HEK293 (cell line): ENCODE measurements around the gene ITSN1.

ENCODE experiments used
- CTCF ChIA-PET: fragments of 350-600 bp; formaldehyde crosslinking; extraction: SDS; loops from one replicate; lab custom pipeline; 2021; ENCODE audit warnings: antibody characterized with exemption; lab: Yijun Ruan, JAX
- POLR2A ChIA-PET: fragments of 300-600 bp; formaldehyde crosslinking; extraction: SDS; loops from one replicate; lab custom pipeline; 2020; ENCODE audit warnings: antibody characterized with exemption, inconsistent platforms; lab: Yijun Ruan, JAX
- H3K27ac ChIP-seq: fragments of 200-500 bp; sonication (Bioruptor generic); 2 replicates; pipeline ENCODE4 v1.5.1; 2014; ENCODE audit warnings: low read depth, low read length, control low read depth, inconsistent platforms; ENCODE audit errors: extremely low read depth
- H3K36me3 ChIP-seq, 2 experiments: fragments of 200-500 bp in 1 of 2; sonication (Bioruptor generic) in 1 of 2; 1 replicate in 1 of 2; 2 replicates in 1 of 2; pipeline ENCODE4 v1.5.1; 2014 to 2017; ENCODE audit warnings: inconsistent platforms in 2 of 2, low read length in 2 of 2; ENCODE audit not compliant: control insufficient read depth in 2 of 2, insufficient read depth in 1 of 2
- H3K4me1 ChIP-seq: fragments of 200-500 bp; sonication (Bioruptor generic); 2 replicates; pipeline ENCODE4 v1.5.1; 2014; ENCODE audit warnings: mild to moderate bottlenecking, low read length, inconsistent platforms; ENCODE audit not compliant: control insufficient read depth, insufficient read depth
- H3K4me3 ChIP-seq: 2 replicates; pipeline ENCODE4 v1.5.1; 2011; ENCODE audit warnings: low read depth, mild to moderate bottlenecking, control low read depth, low read length, moderate library complexity
- H3K9me3 ChIP-seq: fragments of 200-500 bp; sonication (Bioruptor generic); 2 replicates; pipeline ENCODE4 v1.5.1; 2014; ENCODE audit warnings: low read depth, low read length, inconsistent platforms; ENCODE audit not compliant: control insufficient read depth, insufficient read depth
- KLF1 ChIP-seq: fragments of 450-650 bp; formaldehyde crosslinking; IDR thresholded peaks from 2 replicates; pipeline ENCODE4 v1.5.1; 2016; ENCODE audit warnings: missing biosample characterization, missing genetic modification characterization
- KLF9 ChIP-seq: fragments of 450-650 bp; formaldehyde crosslinking; IDR thresholded peaks from 2 replicates; pipeline ENCODE4 v1.5.1; 2016; ENCODE audit warnings: missing biosample characterization, missing genetic modification characterization, low read depth
- SP2 ChIP-seq: fragments of 450-650 bp; formaldehyde crosslinking; IDR thresholded peaks from 2 replicates; pipeline ENCODE4 v1.5.1; 2016; ENCODE audit warnings: missing biosample characterization, missing genetic modification characterization
- WT1 ChIP-seq: fragments of 450-650 bp; formaldehyde crosslinking; IDR thresholded peaks from 2 replicates; pipeline ENCODE4 v1.5.1; 2016; ENCODE audit warnings: missing biosample characterization, missing genetic modification characterization
- ZNF148 ChIP-seq: fragments of 450-650 bp; formaldehyde crosslinking; IDR thresholded peaks from 2 replicates; pipeline ENCODE4 v1.5.0; 2017; ENCODE audit warnings: missing biosample characterization, missing genetic modification characterization, borderline replicate concordance
- ZNF174 ChIP-seq: fragments of 450-650 bp; formaldehyde crosslinking; IDR thresholded peaks from 2 replicates; pipeline ENCODE4 v1.5.0; 2017; ENCODE audit warnings: missing biosample characterization, mild to moderate bottlenecking, missing genetic modification characterization
- ZNF214 ChIP-seq: fragments of 450-650 bp; formaldehyde crosslinking; IDR thresholded peaks from 2 replicates; pipeline ENCODE4 v1.5.1; 2017; ENCODE audit warnings: missing biosample characterization, mild to moderate bottlenecking, missing genetic modification characterization, borderline replicate concordance
- ZNF26 ChIP-seq: fragments of 450-650 bp; formaldehyde crosslinking; IDR thresholded peaks from 2 replicates; pipeline ENCODE4 v1.5.1; 2016; ENCODE audit warnings: missing biosample characterization, missing genetic modification characterization
- ZNF354C ChIP-seq: fragments of 450-650 bp; formaldehyde crosslinking; IDR thresholded peaks from 2 replicates; pipeline ENCODE4 v1.5.1; 2016; ENCODE audit warnings: missing biosample characterization, missing genetic modification characterization, low read depth, borderline replicate concordance
- ZNF404 ChIP-seq: fragments of 450-650 bp; formaldehyde crosslinking; IDR thresholded peaks from 2 replicates; pipeline ENCODE4 v1.5.1; 2017; ENCODE audit warnings: missing biosample characterization, missing genetic modification characterization
- ZNF473 ChIP-seq: fragments of 450-650 bp; formaldehyde crosslinking; IDR thresholded peaks from 2 replicates; pipeline ENCODE4 v1.5.1; 2017; ENCODE audit warnings: missing biosample characterization, missing genetic modification characterization
- ZNF513 ChIP-seq: fragments of 450-650 bp; IDR thresholded peaks from 2 replicates; pipeline ENCODE4 v1.5.1; 2018; ENCODE audit warnings: missing biosample characterization, missing genetic modification characterization
- ZNF529 ChIP-seq: fragments of 450-650 bp; formaldehyde crosslinking; IDR thresholded peaks from 2 replicates; pipeline ENCODE4 v1.5.1; 2017; ENCODE audit warnings: missing genetic modification characterization, missing biosample characterization; ENCODE audit not compliant: insufficient replicate concordance
- ZNF580 ChIP-seq: fragments of 450-650 bp; formaldehyde crosslinking; IDR thresholded peaks from 2 replicates; pipeline ENCODE4 v1.5.1; 2016; ENCODE audit warnings: missing biosample characterization, missing genetic modification characterization
- ZNF639 ChIP-seq: fragments of 450-650 bp; formaldehyde crosslinking; IDR thresholded peaks from 2 replicates; pipeline ENCODE4 v1.5.1; 2016; ENCODE audit warnings: missing biosample characterization, missing genetic modification characterization
- ZNF664 ChIP-seq: fragments of 450-650 bp; formaldehyde crosslinking; IDR thresholded peaks from 2 replicates; pipeline ENCODE4 v1.5.1; 2016; ENCODE audit warnings: missing biosample characterization, missing genetic modification characterization

ITSN1 gene

GRCh38 chr21:33794596-33794995 lies 152.3 kb downstream of the ITSN1 start:
- TF ChIP-seq ZNF26 (tag by site-specific recombination), result no peak
- H3K27ac ChIP-seq, result no peak overlapping the region
- H3K36me3 ChIP-seq, result peaks cover 3 to 17% of the 10 kb centered on the region in 2 experiments; a peak in 2 of 3 replicates
- H3K9me3 ChIP-seq, result no peaks in the 10 kb centered on the region
- H3K4me1 ChIP-seq, result peaks cover 1% of the 10 kb centered on the region; the same call in 1 of the 2 replicates
- POLR2A ChIA-PET, result no interaction called here
- no peak overlapping the region for H3K4me3 ChIP-seq
- CTCF ChIA-PET, result interaction anchor here (0.9 kb wide), 1 partner anchor 100 kb away, joined by 3 read pairs; no protein-coding TSS in a partner anchor

- POLR2A ChIA-PET, result no interaction called here
- peaks cover 14% of the 10 kb centered on the region for H3K4me1 ChIP-seq
- no peaks in the 10 kb centered on the region for H3K9me3 ChIP-seq
- H3K36me3 ChIP-seq, result peaks cover 3 to 17% of the 10 kb centered on the region in 2 experiments; a peak in 2 of 3 replicates
- no peak for TF ChIP-seq ZNF404 (tag by site-specific recombination)
- TF ChIP-seq KLF9 (tag by site-specific recombination), result no peak
- no peak for TF ChIP-seq ZNF214 (tag by site-specific recombination)
- TF ChIP-seq WT1, result no peak
- no peak overlapping the region for H3K4me3 ChIP-seq
- CTCF ChIA-PET, result interaction anchor here (0.5 to 0.7 kb wide), 2 partner anchors 11 to 61 kb away, joined by 3 to 4 read pairs; no protein-coding TSS in a partner anchor
- no peak overlapping the region for H3K27ac ChIP-seq
Measured at GRCh38 chr21:33797565-33797964, 155.3 kb downstream of the ITSN1 start.

- POLR2A ChIA-PET, result no interaction called here
- no peaks in the 10 kb centered on the region for H3K9me3 ChIP-seq
- H3K4me3 ChIP-seq, result no peak overlapping the region
- TF ChIP-seq ZNF354C (no peak), ZNF174 (tag by site-specific recombination) (no peak), ZNF148 (tag by site-specific recombination) (no peak), SP2 (tag by site-specific recombination) (no peak), ZNF473 (tag by site-specific recombination) (no peak), ZNF513 (no peak), ZNF529 (no peak), ZNF639 (no peak), ZNF580 (tag by site-specific recombination) (no peak), KLF1 (no peak), ZNF664 (no peak)
- H3K4me1 ChIP-seq, result peaks cover 14% of the 10 kb centered on the region
- peaks cover 3 to 11% of the 10 kb centered on the region in 2 experiments; a peak in 2 of 3 replicates for H3K36me3 ChIP-seq
- CTCF ChIA-PET, result no interaction called here
- no peak overlapping the region for H3K27ac ChIP-seq
Measured at GRCh38 chr21:33799378-33800090, 157.2 kb downstream of the ITSN1 start.
